HG03159 (cell line): ENCODE data around the gene N4BP2.
"Not testable (repeated sequence)": the region's sequence is repeated elsewhere in the genome, so short reads cannot be mapped to it uniquely, and the experiment has no call there.

ENCODE experiments used
- ATAC-seq: cut with Tn5 transposase; IDR thresholded peaks from one replicate; pipeline ENCODE4 v1.9.1; 2021; ENCODE audit warnings: mild to moderate bottlenecking, moderate library complexity; ENCODE audit not compliant: unreplicated experiment

The N4BP2 gene

GRCh38 chr4:40086421-40086820 lies 29.8 kb downstream of the N4BP2 start:
- ATAC-seq, result no peak

DNA sequence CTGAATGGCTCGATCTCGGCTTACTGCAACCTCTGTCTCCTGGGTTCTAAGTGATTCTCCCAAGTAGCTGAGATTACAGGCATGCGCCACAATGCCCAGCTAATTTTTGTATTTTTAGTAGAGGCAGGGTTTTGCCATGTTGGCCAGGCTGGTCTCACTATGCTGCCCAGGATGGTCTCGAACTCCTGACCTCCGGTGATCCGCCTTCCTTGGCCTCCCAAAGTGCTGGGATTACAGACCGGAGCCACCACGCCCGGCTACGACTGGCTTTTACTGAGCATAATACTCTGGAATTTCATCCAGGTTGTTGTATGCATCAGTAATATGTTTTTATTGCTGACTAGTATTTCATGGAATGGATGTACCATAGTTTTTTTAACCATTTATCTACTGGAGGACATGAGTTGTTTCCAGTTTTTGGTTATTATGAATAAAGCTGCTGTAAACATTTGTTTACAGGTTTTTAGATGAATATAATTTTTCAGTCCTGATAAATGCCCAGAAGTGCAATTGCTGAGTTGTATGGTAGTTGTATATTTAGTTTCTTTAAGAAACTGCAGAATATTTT lies 31.2 kb downstream of the N4BP2 start:
- ATAC-seq, result no peak

GRCh38 chr4:40093400-40093799 lies 36.8 kb downstream of the N4BP2 start:
- not testable (repeated sequence) for ATAC-seq

DNA sequence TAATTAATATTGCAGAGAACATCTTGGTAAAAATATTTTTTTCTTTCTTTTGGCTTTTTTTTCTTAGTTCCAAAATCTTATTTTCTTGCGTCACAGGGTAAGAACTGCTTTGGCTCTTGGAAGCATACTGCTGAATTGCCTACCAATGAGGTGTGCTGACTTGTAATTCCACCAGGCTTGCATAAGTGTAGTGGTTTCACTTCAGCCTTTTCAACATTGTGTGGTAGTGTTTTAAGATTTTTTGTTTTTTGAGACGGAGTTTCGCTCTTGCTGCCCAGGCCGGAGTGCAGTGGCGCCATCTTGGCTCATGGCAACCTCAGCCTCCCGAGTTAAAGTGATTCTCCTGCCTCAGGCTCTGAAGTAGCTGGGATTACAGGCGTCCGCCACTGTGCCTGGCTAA lies 42.4 kb downstream of the N4BP2 start:
- no peak for ATAC-seq

DNA sequence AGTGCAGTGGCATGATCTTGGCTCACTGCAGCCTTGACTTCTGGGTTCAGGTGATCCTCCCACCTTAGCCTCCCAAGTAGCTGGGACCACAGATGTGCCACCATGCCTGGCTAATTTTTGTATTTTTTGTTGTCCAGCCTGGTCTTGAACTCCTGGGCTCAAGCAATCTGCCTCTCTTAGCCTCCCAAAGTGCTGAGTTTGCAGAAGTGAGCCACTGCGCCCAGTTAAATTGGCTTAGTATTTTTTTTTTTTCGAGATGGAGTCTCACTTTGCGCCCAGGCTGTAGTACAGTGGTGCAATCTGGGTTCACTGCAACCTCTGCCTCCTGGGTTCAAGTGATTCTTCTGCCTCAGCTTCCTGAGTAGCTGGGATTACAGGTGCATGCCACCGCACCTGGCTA lies 50.5 kb downstream of the N4BP2 start:
- ATAC-seq, result not testable (repeated sequence)

- ATAC-seq, result no peak
Measured at GRCh38 chr4:40112027-40112792, 55.6 kb downstream of the N4BP2 start.

DNA sequence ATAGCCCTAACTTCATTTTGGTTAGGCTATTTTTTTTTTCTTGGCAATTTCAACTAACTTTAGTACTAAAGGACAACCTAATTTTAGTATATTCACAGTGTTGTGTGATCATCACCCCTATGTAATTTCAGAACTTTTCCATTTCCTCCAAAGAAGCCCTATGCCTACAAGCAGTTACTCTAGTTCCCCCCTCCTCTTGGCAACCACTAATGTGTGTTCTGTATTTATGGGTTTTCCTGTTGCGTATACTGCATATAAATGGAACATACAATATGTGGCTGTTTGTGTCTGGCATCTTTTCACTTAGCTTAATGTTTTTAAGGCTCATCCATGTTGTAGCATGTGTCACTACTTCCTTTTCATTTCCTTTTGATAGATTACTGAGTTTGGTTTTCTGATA lies 57.6 kb downstream of the N4BP2 start:
- no peak for ATAC-seq

- ATAC-seq, result no peak
Measured at GRCh38 chr4:40118861-40119260, 62.2 kb downstream of the N4BP2 start.

DNA sequence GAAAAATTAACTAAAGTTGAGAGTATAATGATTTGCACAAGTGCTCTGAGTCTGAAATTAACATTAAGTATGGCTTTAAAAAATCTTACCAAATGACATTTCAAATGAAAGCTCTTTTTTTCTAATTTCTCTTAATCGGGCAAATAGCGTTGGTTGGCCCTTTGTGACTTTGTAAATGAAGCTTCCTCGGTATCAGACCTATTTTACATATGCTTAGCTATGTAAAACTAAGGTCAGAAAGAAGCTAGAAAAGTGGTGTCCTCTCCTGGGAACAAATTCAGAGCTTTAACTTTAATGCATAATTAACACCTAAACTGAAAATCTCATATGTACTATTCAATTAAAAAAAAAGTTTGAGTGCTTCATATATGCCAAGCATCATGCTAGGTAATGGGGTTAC lies 62.7 kb downstream of the N4BP2 start:
- ATAC-seq, result no peak

DNA sequence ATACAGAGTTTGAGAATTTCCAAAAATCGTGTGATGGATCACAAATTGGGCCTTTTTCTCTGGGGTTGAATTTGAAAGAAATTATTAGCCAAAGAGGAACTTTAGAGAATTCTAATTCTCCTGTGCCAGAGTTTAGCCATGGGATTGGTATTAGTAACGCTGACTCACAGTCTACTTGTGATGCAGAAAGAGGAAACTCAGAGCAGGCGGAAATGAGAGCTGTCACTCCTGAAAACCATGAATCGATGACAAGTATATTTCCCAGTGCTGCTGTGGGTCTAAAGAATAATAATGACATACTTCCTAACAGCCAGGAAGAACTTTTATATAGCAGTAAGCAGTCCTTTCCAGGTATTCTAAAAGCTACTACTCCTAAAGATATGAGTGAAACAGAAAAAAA lies 64.9 kb downstream of the N4BP2 start:
- ATAC-seq, result no peak

DNA sequence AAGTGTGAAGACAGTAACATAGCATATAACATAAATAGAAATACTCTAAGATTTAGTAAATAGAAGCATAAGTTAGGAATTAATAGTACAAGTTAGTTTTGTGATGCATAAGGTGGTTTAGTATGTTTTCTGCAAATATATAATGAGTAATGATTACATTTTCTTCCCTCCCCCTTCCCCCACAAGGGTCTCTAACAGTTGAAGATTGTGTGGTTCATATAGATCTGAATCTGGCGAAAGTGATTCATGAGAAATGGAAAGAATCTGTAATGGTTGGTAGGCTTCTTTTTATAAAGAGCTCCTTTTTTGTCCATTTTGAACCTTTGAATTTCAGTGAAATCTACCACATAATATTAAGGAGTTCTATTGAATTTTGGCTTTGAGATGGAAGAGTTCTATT lies 66.3 kb downstream of the N4BP2 start:
- ATAC-seq, result no peak

GRCh38 chr4:40124690-40125089 lies 68.0 kb downstream of the N4BP2 start:
- ATAC-seq, result no peak

GRCh38 chr4:40130401-40131036 lies 73.9 kb downstream of the N4BP2 start:
- ATAC-seq, result no peak

GRCh38 chr4:40132816-40133215 lies 76.2 kb downstream of the N4BP2 start:
- ATAC-seq, result no peak

- ATAC-seq, result no peak
Measured at GRCh38 chr4:40134206-40134917, 77.7 kb downstream of the N4BP2 start.

DNA sequence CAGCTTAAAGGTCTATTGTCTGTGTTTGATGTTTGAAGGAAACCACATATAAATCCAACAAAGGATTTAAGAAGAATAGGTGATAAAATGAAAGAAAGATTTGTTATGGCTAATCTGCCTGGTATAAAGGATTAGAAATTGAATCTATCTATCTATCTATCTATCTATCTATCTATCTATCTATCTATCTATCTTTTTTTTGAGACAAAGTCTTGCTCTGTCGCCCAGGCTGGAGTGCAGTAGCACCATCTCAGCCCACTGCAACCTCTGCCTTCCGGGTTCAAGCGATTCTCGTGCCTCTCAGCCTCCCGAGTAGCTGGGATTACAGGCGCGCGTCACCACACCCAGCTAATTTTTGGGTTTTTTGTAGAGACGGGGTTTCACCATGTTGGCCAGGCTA lies 79.6 kb downstream of the N4BP2 start:
- not testable (repeated sequence) for ATAC-seq

- no peak for ATAC-seq
Measured at GRCh38 chr4:40140196-40140595, 83.5 kb downstream of the N4BP2 start.

GRCh38 chr4:40140597-40140996 lies 83.9 kb downstream of the N4BP2 start:
- ATAC-seq, result not testable (repeated sequence)

- ATAC-seq, result no peak
Measured at GRCh38 chr4:40143926-40144508, 87.4 kb downstream of the N4BP2 start.

GRCh38 chr4:40144716-40145115 lies 88.1 kb downstream of the N4BP2 start:
- no peak for ATAC-seq

DNA sequence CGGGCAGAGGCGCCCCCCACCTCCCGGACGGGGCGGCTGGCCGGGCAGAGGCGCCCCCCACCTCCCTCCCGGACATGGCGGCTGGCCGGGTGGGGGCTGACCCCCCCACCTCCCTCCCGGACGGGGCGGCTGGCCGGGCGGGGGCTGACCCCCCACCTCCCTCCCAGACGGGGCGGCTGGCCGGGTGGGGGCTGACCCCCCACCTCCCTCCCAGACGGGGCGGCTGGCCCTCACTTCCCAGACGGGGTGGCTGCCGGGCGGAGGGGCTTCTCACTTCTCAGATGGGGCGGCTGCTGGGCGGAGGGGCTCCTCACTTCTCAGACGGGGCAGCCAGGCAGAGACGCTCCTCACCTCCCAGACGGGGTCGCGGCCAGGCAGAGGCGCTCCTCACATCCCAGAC lies 90.8 kb downstream of the N4BP2 start:
- ATAC-seq, result not testable (repeated sequence)
